ENCODE measurements around the gene ADAM15. TPM values are rescaled to one million over a fixed set of nuclear protein-coding genes. Genes with fewer than 3 reads are reported as not detected.
A peak's percentile ranks its signal among the peaks of the same experiment; 100 is the strongest.

The ADAM15 gene
- total RNA-seq, 1 donor from 2014 or later = 186 TPM

- H3K4me3 ChIP-seq (ENCODE audit: low read depth, low read length) = peak within 1 kb of the TSS; percentile 12
- peaks cover 58% of the 10 kb centered on the region for H3K27me3 ChIP-seq (ENCODE audit: control insufficient read depth, insufficient read depth, low read length)
- no peak for TF ChIP-seq CTCF (IDR thresholded peaks at IDR 0.05; ENCODE audit: insufficient read depth, low read length, poor library complexity, severe bottlenecking)
- no peaks in the 10 kb centered on the region for H3K36me3 ChIP-seq (ENCODE audit: control insufficient read depth, insufficient read depth, low read length)
- no peak for DNase-seq (ENCODE audit: low read depth)
These were observed 27.5 kb downstream of the ADAM15 start, which contains the start of gene EFNA3 for GRCh38 chr1:155078469-155079209. EFNA3 (plus strand) TSS chr1:155078837; CDS start chr1:155078942, 105 bp downstream.

GRCh38 chr1:155079210-155079486, 28.0 kb downstream of the ADAM15 start:
- H3K27me3 ChIP-seq (ENCODE audit: control insufficient read depth, insufficient read depth, low read length) = peaks cover 62% of the 10 kb centered on the region
- TF ChIP-seq CTCF (IDR thresholded peaks at IDR 0.05; ENCODE audit: insufficient read depth, low read length, poor library complexity, severe bottlenecking) = no peak
- H3K36me3 ChIP-seq (ENCODE audit: control insufficient read depth, insufficient read depth, low read length) = no peaks in the 10 kb centered on the region
- H3K4me3 ChIP-seq (ENCODE audit: low read depth, low read length) = peak overlapping the region; percentile 12
- DNase-seq (ENCODE audit: low read depth) = no peak

GRCh38 chr1:155079487-155080311, 28.6 kb downstream of the ADAM15 start:
- TF ChIP-seq CTCF (IDR thresholded peaks at IDR 0.05; ENCODE audit: insufficient read depth, low read length, poor library complexity, severe bottlenecking) = no peak
- no peak for DNase-seq (ENCODE audit: low read depth)
- peaks cover 63% of the 10 kb centered on the region for H3K27me3 ChIP-seq (ENCODE audit: control insufficient read depth, insufficient read depth, low read length)
- no peak overlapping the region for H3K4me3 ChIP-seq (ENCODE audit: low read depth, low read length)
- no peaks in the 10 kb centered on the region for H3K36me3 ChIP-seq (ENCODE audit: control insufficient read depth, insufficient read depth, low read length)

- no peaks in the 10 kb centered on the region for H3K36me3 ChIP-seq (ENCODE audit: control insufficient read depth, insufficient read depth, low read length)
- no peak overlapping the region for H3K4me3 ChIP-seq (ENCODE audit: low read depth, low read length)
- no peak for TF ChIP-seq CTCF (IDR thresholded peaks at IDR 0.05; ENCODE audit: insufficient read depth, low read length, poor library complexity, severe bottlenecking)
- H3K27me3 ChIP-seq (ENCODE audit: control insufficient read depth, insufficient read depth, low read length) = peaks cover 61% of the 10 kb centered on the region
- no peak for DNase-seq (ENCODE audit: low read depth)
These were observed 29.5 kb downstream of the ADAM15 start for GRCh38 chr1:155080312-155081228.

- Histone ChIP-seq H3K4me3 (ENCODE audit: low read depth, low read length) (no peak overlapping the region), H3K27me3 (ENCODE audit: control insufficient read depth, insufficient read depth, low read length) (peaks cover 61% of the 10 kb centered on the region), H3K36me3 (ENCODE audit: control insufficient read depth, insufficient read depth, low read length) (no peaks in the 10 kb centered on the region)
- no peak for TF ChIP-seq CTCF (IDR thresholded peaks at IDR 0.05; ENCODE audit: insufficient read depth, low read length, poor library complexity, severe bottlenecking)
- DNase-seq (ENCODE audit: low read depth) = no peak
These were observed 30.6 kb downstream of the ADAM15 start for GRCh38 chr1:155081472-155082300.

All from kidney epithelial cell (primary cell).